Measurements from ENCODE around the gene PRDX6.

GRCh38 chr1:173536223-173536622 is 59.1 kb downstream of the PRDX6 start:
- TF ChIP-seq CTCF (IDR thresholded peaks at IDR 0.05) (no peak), EP300 (IDR thresholded peaks at IDR 0.05; ENCODE audit: low read depth) (no peak)

Measured in transverse colon (tissue), 3 donors.